Suprapubic skin (tissue), 3 donors: ENCODE data around the gene SLC30A1.

Experiments
- CTCF ChIP-seq, 2 donors: fragments of 200-600 bp in 1 of 2; fragments of 450-650 bp in 1 of 2; sonication (generic) in 1 of 2; IDR thresholded peaks; one replicate each; pipeline ENCODE4 v1.5.1; 2016 to 2019; ENCODE audit warnings: antibody characterized with exemption in 2 of 2, mild to moderate bottlenecking in 1 of 2, moderate library complexity in 1 of 2
- EP300 ChIP-seq: sonication (generic); formaldehyde crosslinking; IDR thresholded peaks from one replicate; pipeline ENCODE4 v1.6.1; 2017; ENCODE audit warnings: antibody characterized with exemption
- POLR2A ChIP-seq, 2 donors: fragments of 450-650 bp; IDR thresholded peaks; one replicate each; pipeline ENCODE4 v1.6.1; 2017; ENCODE audit warnings: antibody characterized with exemption in 2 of 2, mild to moderate bottlenecking in 2 of 2, moderate library complexity in 2 of 2

- no peak for TF ChIP-seq POLR2A (IDR thresholded peaks at IDR 0.05)
- TF ChIP-seq CTCF (IDR thresholded peaks at IDR 0.05): no peak
- no peak for TF ChIP-seq EP300
Observed at GRCh38 chr1:211614615-211615014, 35.7 kb upstream of the SLC30A1 start.
